Skeletal muscle tissue (tissue), 4 donors: Measurements from ENCODE around the gene TMEM62. TPM values are rescaled to one million over a fixed set of nuclear protein-coding genes. Genes with fewer than 3 reads are reported as not detected.

Source experiments
- H3K27ac ChIP-seq: one replicate; pipeline ENCODE4 v1.7.0; 2013; ENCODE audit warnings: mild to moderate bottlenecking, low read depth, low read length, inconsistent platforms
- H3K27me3 ChIP-seq, 3 donors: one replicate each; pipeline ENCODE4 v1.7.0; 2013; ENCODE audit warnings: low read length in 3 of 3; ENCODE audit not compliant: control insufficient read depth in 3 of 3, insufficient read depth in 3 of 3
- H3K36me3 ChIP-seq, 3 donors: one replicate each; pipeline ENCODE4 v1.7.0; 2013; ENCODE audit warnings: low read length in 3 of 3; ENCODE audit not compliant: control insufficient read depth in 3 of 3, insufficient read depth in 3 of 3
- H3K4me1 ChIP-seq, 3 donors: one replicate each; pipeline ENCODE4 v1.7.0; 2013; ENCODE audit warnings: low read length in 3 of 3, mild to moderate bottlenecking in 3 of 3; ENCODE audit not compliant: control insufficient read depth in 3 of 3, insufficient read depth in 3 of 3
- H3K4me3 ChIP-seq, 3 donors: one replicate each; pipeline ENCODE4 v1.7.0; 2013; ENCODE audit warnings: low read length in 3 of 3
- H3K9ac ChIP-seq, 3 donors: one replicate each; pipeline ENCODE4 v1.7.0; 2013; ENCODE audit warnings: low read length in 3 of 3, mild to moderate bottlenecking in 3 of 3, moderate library complexity in 2 of 3, low read depth in 1 of 3
- H3K9me3 ChIP-seq, 3 donors: one replicate each; pipeline ENCODE4 v1.7.0; 2013; ENCODE audit warnings: low read length in 3 of 3; ENCODE audit not compliant: control insufficient read depth in 3 of 3
- total RNA-seq: library from RNA; depleted of rRNA; stranded (reverse); fragments of >200 nt; gene quantifications from one replicate; pipeline ENCODE4 v1.2.3, GENCODE V29; 2014
- donor health status: Osteomylitis.

TMEM62 gene
- total RNA-seq, 1 donor from 2014 or later = 8.4 TPM

- no peak overlapping the region for H3K27ac ChIP-seq
- H3K9ac ChIP-seq = no peak overlapping the region
- no peaks in the 10 kb centered on the region for H3K36me3 ChIP-seq
- H3K4me1 ChIP-seq = peaks cover 0 to 7% (median 5%) of the 10 kb centered on the region in 3 donors
- peaks cover 0 to 10% (median 6%) of the 10 kb centered on the region in 3 donors for H3K27me3 ChIP-seq
- H3K4me3 ChIP-seq = no peak overlapping the region
- no peaks in the 10 kb centered on the region for H3K9me3 ChIP-seq
These were observed 70.9 kb downstream of the TMEM62 start for GRCh38 chr15:43204016-43204901.

GRCh38 chr15:43206054-43206453 is 72.7 kb downstream of the TMEM62 start:
- Histone ChIP-seq H3K4me3 (no peak overlapping the region), H3K9ac (no peak overlapping the region), H3K27me3 (peaks cover 0 to 21% (median 21%) of the 10 kb centered on the region in 3 donors), H3K9me3 (no peaks in the 10 kb centered on the region), H3K4me1 (peaks cover 0 to 7% (median 5%) of the 10 kb centered on the region in 3 donors), H3K27ac (no peak overlapping the region), H3K36me3 (no peaks in the 10 kb centered on the region)

- Histone ChIP-seq H3K4me1 (peaks cover 0 to 7% (median 5%) of the 10 kb centered on the region in 3 donors), H3K27ac (no peak overlapping the region), H3K9me3 (no peaks in the 10 kb centered on the region), H3K4me3 (no peak overlapping the region), H3K27me3 (peaks cover 0 to 26% (median 21%) of the 10 kb centered on the region in 3 donors), H3K9ac (no peak overlapping the region), H3K36me3 (no peaks in the 10 kb centered on the region)
These were observed 73.6 kb downstream of the TMEM62 start for GRCh38 chr15:43207024-43207423.

- Histone ChIP-seq H3K9ac (no peak overlapping the region), H3K9me3 (no peaks in the 10 kb centered on the region), H3K27me3 (peaks cover 0 to 26% (median 21%) of the 10 kb centered on the region in 3 donors), H3K4me3 (no peak overlapping the region), H3K27ac (no peak overlapping the region), H3K36me3 (no peaks in the 10 kb centered on the region), H3K4me1 (peaks cover 0 to 7% (median 5%) of the 10 kb centered on the region in 3 donors)
These were observed 74.9 kb downstream of the TMEM62 start for GRCh38 chr15:43208052-43209002.

GRCh38 chr15:43209059-43209824 is 75.9 kb downstream of the TMEM62 start:
- Histone ChIP-seq H3K27me3 (peaks cover 0 to 26% (median 21%) of the 10 kb centered on the region in 3 donors), H3K27ac (no peak overlapping the region), H3K4me3 (no peak overlapping the region), H3K4me1 (peaks cover 0 to under 1% (median under 1%) of the 10 kb centered on the region in 3 donors), H3K9me3 (no peaks in the 10 kb centered on the region), H3K36me3 (no peaks in the 10 kb centered on the region), H3K9ac (no peak overlapping the region)

- Histone ChIP-seq H3K4me1 (peaks cover 0 to 2% (median 0%) of the 10 kb centered on the region in 3 donors), H3K27me3 (peaks cover 0 to 26% (median 21%) of the 10 kb centered on the region in 3 donors), H3K27ac (no peak overlapping the region), H3K36me3 (no peaks in the 10 kb centered on the region), H3K4me3 (no peak overlapping the region), H3K9ac (no peak overlapping the region), H3K9me3 (no peaks in the 10 kb centered on the region)
These were observed 76.9 kb downstream of the TMEM62 start for GRCh38 chr15:43210172-43210745.

- Histone ChIP-seq H3K9ac (no peak overlapping the region), H3K36me3 (no peaks in the 10 kb centered on the region), H3K27me3 (peaks cover 0 to 26% (median 21%) of the 10 kb centered on the region in 3 donors)
These were observed 77.4 kb downstream of the TMEM62 start for GRCh38 chr15:43210807-43211206.

GRCh38 chr15:43211224-43211735 is 77.9 kb downstream of the TMEM62 start:
- Histone ChIP-seq H3K4me1 (peaks cover 0 to 2% (median 0%) of the 10 kb centered on the region in 3 donors), H3K4me3 (no peak overlapping the region), H3K36me3 (no peaks in the 10 kb centered on the region), H3K27ac (no peak overlapping the region), H3K9me3 (no peaks in the 10 kb centered on the region), H3K9ac (no peak overlapping the region), H3K27me3 (peaks cover 0 to 26% (median 21%) of the 10 kb centered on the region in 3 donors)

More at GRCh38 chr15:43210807-43211206, 77.4 kb downstream of the TMEM62 start:
- peaks cover 0 to 2% (median 0%) of the 10 kb centered on the region in 3 donors for H3K4me1 ChIP-seq
- H3K9me3 ChIP-seq = no peaks in the 10 kb centered on the region
- H3K27ac ChIP-seq = no peak overlapping the region
- no peak overlapping the region for H3K4me3 ChIP-seq

GRCh38 chr15:43212299-43212698 is 78.9 kb downstream of the TMEM62 start:
- Histone ChIP-seq H3K27me3 (peaks cover 0 to 26% (median 19%) of the 10 kb centered on the region in 3 donors), H3K9ac (no peak overlapping the region), H3K9me3 (no peaks in the 10 kb centered on the region), H3K27ac (no peak overlapping the region), H3K4me3 (no peak overlapping the region), H3K4me1 (peaks cover 0 to 2% (median 0%) of the 10 kb centered on the region in 3 donors), H3K36me3 (no peaks in the 10 kb centered on the region)
